Right lobe of liver (tissue), 4 donors: Measurements from ENCODE around the gene SIK2.

ENCODE experiments used
- POLR2A ChIP-seq: fragments of 450-650 bp; IDR thresholded peaks from one replicate; pipeline ENCODE4 v1.6.1; 2017; ENCODE audit warnings: antibody characterized with exemption, mild to moderate bottlenecking
- TF ChIP-seq, protein P1 (sequence below), 4 donors: fragments of 200-600 bp in 3 of 4; fragments of 450-650 bp in 1 of 4; IDR thresholded peaks; one replicate each; pipeline versions ENCODE4 v1.5.1 to v1.8.0; 2016 to 2022; ENCODE audit warnings: antibody characterized with exemption in 4 of 4, mild to moderate bottlenecking in 2 of 4
- donor health status: DM: no; HTN: no; CAD: no.
- donor health status: DM: no; HTN: no; CAD: no.
- donor health status: DM: no; HTN: yes; CAD: no.

GRCh38 chr11:111691176-111691575, 88.9 kb downstream of the SIK2 start:
- TF ChIP-seq, protein P1, sequence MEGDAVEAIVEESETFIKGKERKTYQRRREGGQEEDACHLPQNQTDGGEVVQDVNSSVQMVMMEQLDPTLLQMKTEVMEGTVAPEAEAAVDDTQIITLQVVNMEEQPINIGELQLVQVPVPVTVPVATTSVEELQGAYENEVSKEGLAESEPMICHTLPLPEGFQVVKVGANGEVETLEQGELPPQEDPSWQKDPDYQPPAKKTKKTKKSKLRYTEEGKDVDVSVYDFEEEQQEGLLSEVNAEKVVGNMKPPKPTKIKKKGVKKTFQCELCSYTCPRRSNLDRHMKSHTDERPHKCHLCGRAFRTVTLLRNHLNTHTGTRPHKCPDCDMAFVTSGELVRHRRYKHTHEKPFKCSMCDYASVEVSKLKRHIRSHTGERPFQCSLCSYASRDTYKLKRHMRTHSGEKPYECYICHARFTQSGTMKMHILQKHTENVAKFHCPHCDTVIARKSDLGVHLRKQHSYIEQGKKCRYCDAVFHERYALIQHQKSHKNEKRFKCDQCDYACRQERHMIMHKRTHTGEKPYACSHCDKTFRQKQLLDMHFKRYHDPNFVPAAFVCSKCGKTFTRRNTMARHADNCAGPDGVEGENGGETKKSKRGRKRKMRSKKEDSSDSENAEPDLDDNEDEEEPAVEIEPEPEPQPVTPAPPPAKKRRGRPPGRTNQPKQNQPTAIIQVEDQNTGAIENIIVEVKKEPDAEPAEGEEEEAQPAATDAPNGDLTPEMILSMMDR (IDR thresholded peaks at IDR 0.05): no peak
- TF ChIP-seq POLR2A: no peak
